CD4-positive, alpha-beta T cell treated with Interleukin-12 subunit alpha and Interleukin-12 subunit beta, for 1 hour (primary cell): ENCODE data around the gene LRRC61.
"Not testable (repeated sequence)": the region's sequence is repeated elsewhere in the genome, so short reads cannot be mapped to it uniquely, and the experiment has no call there.

Source experiments
- DNase-seq: peaks from one replicate; pipeline ENCODE4 v3.0.0-alpha.2; 2020

LRRC61 gene

DNA sequence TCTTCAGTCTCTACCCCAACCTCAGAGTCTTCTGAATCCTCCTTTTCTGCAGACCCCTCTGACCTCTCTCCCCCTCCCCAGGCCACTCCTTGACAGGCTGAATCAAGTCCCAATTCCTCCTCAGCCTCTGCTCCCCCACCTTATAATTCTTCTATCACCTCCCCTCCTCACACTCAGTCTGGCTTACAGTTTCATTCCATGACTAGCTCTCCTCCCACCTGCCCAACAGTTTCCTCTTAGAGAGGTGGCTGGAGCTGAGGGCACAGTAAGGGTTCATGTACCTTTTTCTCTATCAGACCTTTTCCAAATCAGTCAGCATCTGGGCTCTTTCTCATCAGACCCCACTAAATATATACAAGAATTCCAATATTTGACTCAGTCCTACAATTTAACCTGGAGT, 14.6 kb upstream of the LRRC61 start:
- DNase-seq, result no peak

DNA sequence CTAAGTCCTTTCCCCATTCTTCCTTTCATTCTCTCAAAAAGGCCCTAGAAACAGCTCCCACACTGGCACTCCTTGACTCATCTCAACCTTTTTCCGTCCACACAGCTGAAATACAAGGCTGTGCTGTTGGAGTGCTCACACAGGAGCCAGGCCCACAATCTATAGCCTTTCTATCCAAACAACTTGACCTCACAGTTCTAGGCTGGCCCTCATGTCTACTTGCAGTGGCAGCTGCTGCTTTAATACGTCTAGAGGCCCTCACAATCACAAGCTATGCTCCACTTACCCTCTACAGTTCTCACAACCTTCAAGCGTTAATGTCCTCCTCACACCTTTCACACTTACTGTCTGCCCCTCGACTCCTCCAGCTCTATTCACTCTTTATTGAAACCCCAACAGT, 12.0 kb upstream of the LRRC61 start:
- no peak for DNase-seq

DNA sequence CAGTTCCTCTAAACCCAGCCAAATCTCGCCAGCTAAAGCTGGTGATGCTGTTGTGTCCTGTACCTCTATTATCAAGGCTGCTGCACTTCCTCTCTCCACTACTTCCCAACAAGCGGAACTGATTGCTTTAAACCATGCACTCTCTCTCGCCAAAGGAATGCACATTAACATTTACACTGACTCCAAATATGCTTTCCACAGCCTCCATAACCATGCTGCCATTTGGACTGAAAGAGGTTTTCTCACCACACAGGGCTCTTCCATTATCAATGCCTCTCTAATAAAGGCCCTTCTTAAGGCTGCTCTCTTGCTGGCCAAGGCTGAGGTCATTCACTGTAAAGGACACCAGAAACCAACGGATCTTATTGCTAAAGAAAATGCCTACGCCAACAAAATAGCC, 11.4 kb upstream of the LRRC61 start:
- no peak for DNase-seq

DNA sequence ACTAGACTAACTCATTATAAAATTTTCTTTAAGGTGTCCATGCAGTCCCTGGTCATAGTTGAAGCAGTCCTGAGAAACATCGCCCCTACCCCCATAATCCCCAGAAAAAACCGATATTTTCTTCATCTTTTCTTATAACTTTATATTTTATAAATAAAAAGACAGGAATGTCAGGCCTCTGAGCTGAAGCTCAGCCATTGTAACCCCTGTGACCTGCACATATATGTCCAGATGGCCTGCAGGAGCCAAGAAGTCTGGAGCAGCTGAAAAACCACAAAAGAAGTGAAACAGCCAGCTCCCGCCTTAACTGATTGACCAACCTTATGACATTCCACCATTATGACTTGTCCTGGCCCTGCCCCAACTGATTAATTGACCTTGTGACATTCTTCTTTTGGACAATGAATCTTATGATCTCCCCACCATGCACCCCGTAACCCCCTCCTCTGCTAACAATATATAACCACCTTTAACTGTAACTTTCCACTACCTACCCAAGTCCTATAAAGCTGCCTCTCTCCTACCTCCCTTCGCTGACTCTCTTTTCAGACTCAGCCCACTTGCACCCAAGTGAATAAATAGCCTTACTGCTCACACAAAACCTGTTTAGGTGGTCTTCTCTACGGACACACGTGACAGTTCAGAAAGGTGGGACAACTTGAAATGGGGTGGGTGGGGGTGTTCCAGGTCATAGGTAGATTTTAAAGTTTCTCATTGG, 10.3 kb upstream of the LRRC61 start:
- not testable (repeated sequence) for DNase-seq

DNA sequence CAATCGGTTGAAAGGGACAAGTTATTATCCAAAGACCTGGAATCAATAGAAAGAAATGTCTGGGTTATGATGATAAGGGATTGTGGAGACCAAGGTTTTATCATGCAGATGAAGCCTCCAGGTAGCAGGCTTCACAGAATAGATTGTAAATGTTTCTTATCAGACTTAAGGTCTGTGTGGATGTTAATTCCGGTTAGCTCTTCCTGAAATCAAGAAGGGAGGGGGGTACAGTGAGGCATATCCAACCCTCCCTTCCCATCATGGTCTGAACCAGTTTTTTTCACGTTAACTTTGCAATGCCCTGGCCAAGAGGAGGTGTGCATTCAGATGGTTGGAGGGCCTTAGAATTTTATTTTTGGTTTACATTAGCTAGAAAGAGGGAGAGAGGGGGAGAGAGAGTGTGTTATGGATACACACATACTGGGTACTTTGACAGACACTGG, 9.8 kb upstream of the LRRC61 start:
- DNase-seq, result no peak

DNA sequence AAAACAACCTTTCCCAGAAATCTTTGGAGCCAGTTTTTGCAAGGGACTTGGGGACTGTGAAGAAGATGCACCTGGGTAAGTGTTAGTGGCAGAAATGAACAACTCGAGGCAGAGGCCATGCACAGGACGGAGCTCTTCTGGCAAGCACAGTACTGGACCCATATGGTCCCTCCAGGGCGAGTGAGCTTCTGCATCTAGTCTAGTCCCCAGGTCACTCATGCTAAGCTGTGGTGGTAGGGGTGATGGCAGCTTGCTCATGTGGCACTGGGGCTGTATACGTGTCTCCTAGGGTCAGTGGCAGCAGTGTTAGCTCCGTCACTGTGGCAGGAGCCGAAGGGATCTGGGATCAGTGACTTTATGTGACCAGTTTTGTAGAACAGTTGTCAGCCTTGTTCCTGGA, 9.3 kb upstream of the LRRC61 start:
- DNase-seq, result no peak

DNA sequence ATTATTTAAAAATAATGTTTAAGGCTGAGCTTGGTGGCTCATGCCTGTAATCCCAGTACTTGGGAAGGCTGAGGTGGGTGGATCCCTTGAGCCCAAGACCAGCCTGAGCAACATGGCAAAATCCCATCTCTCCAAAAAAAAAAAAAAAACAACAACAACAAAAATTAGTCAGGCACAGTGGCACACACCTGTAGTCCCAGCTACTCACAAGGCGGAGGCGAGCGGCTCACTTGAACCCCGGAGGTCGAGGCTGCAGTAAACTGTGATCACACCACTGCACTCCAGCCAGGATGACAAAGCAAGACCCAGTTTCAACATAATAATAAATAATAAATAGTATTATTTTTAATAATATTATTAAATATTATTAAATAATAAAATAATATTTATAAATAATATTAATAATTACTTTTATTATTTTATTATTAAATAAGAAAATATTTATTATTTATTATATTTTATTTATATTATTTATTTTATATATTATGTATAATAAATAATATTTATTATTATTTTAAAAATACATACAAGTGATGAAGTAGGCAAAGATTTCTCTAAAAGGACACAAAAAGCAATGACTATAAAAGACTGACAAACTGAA, 8.4 kb upstream of the LRRC61 start:
- DNase-seq, result no peak

DNA sequence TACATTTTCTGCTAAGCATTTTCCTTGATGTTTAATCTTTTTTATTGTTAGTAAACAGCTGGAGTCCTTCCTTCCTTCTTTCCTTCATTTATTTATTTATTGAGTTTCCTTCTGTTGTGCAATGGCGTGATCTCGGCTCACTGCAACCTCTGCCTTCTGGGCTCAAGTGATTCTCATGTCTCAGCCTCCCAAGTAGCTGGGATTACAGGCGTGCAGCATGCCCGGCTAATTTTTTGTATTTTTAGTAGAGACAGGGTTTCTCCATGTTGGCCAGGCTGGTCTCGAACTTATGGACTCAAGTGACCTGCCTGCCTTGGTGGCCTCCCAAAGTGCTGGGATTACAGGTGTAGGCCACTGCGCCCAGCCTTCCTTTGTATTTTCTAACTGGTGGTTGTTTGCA, 6.2 kb upstream of the LRRC61 start:
- not testable (repeated sequence) for DNase-seq

DNA sequence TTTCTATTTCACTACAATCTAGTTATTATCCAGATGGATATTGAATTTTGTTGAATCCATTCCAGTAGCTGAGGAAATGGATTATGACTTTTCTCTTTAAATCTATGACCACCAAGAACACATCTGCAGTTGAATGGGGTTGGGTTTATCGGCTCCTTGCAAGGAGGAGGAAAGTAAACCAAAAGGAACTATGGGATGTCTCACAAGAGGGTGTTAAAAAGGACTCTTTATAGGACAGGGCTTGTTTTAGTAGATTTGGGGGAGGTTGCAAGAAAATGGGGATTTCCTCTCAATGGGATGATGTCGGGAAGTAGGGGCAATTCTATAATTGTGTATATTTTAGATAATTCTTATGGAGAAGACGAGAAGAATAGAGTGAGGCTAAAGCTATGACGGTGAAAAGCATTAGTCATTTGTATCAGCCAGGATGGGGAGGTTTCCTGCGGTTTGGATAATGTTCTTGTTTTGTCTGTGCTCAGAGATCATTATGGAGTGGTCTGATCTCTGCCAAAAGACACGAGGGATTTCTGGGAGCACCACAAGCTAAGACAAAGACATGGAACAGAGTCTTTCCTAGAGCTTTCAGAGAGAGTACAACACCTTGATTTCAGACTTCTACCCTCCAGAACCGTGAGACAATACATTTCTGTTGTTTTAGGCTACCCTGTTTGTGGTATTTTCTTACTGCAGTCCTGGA, 5.3 kb upstream of the LRRC61 start:
- DNase-seq, result no peak

DNA sequence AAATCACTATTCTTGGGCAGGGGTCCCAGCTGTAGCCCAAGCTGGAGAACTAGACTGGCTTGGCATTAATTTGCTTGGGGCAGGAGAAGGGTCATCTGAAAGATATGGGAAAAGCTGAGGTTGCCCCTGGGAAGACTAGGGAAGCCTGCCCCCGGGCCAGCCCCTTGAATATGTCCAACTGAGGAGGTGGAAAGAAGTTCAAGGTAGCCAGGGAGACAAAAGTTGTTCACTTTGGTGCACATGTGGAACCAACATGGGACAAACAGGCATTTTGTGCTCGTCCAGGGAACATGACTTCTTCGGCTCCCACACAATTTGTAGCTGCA, 1.4 kb upstream of the LRRC61 start:
- no peak for DNase-seq

DNA sequence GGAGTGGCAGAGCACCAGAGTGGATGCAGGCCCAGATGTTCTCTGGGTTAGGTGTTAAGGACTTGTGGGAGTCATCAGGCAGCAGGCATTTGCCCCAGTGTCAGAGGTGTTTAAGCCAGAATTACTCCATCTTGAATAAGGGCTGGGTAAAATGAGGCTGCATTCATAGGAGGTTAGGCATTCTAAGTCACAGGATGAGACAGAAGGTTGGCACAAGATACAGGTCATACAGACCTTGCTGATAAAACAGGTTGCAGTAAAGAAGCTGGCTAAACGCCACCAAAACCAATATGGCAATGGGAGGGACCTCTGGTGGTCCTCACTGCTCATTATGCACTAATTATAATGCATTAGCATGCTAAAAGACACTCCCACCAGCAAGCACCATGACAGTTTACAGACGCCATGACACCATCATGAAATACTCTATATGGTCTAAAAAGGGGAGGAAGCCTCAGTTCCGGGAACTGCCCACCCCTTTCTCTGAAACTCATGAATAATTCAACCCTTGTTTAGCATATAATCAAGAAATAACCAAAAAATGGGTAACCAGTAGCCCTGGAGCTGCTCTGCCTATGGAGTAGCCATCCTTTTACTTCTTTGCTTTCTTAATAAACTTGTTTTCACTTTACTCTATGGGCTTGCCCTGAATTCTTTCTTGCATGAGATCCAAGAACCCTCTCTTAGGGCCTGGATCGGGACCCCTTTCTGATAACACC, 882 bp upstream of the LRRC61 start:
- DNase-seq, result peak; percentile 73

DNA sequence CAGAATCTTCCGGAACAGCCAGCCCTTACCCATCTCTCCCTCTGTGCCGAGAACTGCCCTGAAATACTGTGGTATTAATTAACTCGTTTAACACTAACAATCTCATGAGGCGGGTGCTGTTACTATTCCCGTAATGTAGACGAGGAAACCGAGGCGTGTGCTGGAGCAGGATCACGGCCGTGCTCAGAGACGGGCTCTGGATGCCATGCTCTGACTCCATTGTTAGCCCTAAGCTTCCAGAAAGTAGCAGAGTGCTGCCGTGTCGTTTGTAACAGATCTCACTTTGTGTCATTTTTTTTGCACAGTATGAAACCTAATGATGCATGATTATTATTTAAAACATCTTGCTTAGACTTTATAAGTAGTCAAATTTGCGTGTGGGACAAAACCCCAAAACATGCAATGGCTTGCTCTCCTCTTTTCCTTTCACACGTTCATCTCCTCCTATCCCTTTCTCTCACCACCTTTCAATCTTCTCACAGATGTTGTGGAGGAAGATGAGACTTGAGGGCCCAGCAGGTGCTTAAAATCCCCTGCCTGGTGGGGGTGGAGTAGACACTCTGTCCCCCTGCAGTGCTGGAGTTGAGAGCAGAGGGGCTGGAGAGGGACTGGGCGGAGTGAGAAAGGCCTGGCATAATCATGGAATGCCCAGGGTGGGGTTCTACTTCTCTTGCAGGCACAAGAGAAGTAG, 672 bp downstream of the LRRC61 start:
- DNase-seq, result no peak

DNA sequence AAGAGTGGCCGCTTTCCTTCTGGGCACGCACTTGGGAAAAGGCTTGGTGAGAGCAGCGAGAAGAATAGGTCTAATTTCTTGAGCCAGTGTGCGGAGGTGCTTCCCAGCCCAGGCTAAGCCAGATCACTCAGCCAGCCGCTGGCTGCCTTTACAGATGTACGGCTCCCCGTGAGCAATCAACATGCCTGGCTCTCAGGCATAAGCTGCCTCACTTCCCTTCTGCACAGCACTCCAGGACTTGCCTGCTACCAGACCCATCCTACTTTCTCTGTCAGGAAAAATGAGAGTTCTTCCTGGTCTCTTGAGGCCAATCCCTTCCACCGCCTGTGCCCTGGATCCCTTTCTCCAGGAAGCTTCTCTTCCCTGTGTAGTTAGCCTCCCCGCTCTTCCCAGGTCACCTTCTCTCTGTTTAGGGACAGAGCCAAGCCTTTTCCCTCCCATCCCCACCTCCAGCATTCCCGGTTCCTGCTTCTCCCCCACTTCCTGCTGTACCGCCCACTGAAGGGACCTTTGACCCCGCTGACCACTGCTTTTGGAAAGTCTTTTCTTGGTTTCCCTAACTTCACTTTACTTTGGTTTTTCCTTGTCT, 1.3 kb downstream of the LRRC61 start:
- DNase-seq, result no peak

DNA sequence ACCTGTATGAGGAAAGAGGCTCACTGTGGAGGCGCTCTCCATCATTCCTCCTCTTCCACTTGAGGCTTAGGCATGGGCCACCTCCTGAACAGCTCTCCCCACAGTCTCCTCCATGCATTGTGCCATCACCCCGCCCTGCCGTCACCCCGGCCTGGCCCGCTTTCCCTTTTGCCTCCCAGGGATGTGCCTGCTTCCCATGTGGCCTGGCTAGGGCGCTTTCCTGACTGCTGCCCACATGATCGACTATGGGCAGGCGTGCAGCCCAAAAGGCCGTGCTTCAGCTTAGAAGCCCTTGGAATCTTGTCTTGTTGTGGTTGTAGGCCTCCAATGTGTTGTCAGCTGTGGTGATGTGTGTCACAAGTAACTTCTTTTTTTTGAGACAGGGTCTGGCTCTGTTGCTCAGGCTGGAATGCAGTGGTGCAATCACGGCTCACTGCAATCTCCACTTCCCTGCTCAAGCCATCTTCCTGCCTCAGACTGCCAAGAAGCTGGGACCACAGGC, 2.0 kb downstream of the LRRC61 start:
- no peak for DNase-seq

DNA sequence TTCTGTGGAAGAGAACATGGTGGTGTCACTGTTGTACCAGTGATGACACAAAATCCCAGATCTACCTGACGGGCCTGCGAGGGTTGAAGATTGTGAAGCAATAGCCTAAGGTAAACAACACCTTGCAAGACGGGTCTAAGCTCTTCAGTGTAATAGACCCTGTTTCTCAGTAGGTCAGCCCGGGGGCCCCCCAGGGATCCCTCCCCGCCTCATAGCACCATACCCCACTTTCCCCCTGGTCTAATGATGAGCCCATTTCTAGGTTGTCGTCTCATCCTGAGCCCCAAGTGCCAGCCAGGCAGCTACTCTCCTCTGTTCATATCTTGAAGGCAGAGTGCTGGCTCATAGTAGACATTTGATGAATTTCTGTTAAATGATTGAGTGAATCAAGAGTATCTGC, 2.7 kb downstream of the LRRC61 start:
- DNase-seq, result no peak

DNA sequence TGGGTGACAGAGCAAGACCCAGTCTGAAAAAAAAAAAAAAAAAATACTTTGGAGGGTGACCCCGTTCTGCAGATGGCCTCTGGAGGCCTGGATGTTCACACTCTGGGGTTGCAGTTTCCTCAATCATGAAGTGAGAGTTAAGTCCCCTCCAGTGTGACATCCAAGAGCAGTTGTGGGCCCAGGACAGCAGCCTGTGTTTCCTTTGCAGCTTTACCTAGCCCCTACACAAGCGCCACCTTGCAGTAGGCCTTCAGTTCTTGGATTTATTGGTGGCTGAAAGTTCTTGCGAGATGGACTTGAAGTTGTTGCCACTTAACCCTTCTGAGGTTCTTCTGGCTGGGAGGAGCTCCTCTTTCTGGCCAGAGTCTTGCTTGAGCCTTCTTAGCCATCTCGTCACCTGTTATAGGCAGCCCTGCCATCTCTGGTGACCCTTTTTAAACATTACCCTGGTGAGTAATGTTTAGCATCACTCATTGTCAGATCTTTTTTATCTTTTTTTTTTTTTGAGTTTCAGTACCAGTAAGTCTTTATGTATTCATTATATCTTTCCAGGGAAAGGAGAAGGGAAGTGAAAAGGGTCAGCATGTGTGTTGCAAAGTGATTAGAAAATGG, 3.6 kb downstream of the LRRC61 start:
- DNase-seq, result no peak

DNA sequence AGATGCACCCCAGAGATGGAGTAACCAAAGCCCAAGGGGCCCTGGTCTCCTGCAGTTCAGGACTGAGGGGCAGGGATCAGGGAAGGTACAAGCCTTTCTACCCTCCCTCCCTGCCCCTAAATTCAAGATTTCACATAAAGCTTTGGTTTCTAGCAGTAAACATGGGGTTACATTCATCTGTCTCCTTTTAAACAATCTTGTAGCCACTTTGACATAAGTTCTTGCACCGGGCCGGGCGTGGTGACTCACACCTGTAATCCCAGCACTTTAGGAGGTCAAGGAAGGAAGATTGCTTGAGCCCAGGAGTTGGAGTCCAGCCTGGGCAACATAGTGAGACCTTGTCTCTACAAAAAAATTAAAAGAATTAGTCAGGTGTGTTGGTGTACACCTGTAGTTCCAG, 4.2 kb downstream of the LRRC61 start:
- no peak for DNase-seq

DNA sequence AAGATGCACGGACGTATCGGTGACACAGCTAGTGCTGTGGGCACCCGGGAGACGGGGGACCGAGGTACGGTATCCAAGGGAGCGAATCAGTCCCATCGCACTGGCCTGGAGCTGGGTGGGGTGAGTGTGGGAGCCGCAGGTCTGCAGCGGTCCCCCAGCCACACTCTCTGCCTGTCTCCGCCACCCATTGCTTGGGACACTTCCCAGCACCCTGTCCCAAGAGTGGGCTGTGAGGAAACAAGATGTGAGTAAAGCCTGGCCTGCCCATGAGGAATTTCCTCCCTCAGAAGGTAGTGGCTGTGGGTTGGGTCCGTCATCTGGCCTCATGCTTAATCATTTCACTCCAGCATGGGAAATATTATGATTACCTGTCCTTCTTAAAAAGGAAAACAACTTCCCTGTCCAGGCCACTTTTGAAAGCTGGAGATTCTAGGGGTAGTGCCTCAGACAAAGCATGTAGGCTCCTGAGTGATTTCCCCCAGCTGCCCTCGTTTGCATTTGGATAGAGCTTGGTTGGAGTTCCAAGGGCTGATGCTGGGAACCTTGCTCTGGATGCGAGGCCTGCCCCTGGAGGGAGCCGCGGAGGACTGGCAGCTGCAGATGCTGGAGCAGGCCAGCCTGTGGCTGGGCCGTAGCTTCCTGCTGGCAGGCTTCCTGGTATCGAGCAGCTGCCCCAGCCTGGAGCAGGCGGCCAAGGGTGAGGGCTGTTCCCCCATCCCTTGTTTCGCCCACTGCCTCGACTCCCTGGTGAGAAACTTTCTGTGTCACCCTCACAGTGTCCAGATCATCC, 6.4 kb downstream of the LRRC61 start:
- DNase-seq, result no peak

DNA sequence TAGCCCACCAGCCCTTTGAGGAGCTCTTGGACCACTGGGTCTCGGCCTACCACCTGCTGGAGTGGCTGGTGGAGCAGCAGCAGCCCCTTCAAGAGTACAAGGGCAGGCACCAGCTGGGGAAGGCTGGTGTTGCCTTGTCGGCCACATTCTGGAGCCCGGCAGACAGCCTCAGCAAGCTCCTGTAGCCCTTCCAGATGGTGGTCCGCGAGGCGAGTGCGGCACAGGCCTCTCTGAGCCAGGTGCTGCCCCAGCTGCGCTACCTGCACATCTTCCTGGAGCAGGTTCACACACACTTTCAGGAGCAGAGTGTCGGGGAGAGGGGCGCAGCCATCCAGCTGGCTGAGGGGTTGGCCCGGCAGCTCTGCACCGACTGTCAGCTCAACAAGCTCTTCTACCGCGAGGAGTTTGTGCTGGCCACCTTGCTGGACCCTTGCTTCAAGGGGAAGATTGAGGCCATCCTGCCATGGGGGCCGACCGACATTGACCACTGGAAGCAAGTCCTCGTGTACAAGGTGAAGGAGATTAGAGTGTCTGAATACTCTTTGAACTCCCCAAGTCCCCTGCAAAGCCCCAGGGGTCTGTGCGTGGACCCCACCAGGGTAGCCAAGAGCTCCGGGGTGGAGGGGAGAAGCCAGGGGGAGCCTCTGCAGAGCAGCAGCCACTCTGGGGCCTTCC, 7.2 kb downstream of the LRRC61 start:
- DNase-seq, result no peak

DNA sequence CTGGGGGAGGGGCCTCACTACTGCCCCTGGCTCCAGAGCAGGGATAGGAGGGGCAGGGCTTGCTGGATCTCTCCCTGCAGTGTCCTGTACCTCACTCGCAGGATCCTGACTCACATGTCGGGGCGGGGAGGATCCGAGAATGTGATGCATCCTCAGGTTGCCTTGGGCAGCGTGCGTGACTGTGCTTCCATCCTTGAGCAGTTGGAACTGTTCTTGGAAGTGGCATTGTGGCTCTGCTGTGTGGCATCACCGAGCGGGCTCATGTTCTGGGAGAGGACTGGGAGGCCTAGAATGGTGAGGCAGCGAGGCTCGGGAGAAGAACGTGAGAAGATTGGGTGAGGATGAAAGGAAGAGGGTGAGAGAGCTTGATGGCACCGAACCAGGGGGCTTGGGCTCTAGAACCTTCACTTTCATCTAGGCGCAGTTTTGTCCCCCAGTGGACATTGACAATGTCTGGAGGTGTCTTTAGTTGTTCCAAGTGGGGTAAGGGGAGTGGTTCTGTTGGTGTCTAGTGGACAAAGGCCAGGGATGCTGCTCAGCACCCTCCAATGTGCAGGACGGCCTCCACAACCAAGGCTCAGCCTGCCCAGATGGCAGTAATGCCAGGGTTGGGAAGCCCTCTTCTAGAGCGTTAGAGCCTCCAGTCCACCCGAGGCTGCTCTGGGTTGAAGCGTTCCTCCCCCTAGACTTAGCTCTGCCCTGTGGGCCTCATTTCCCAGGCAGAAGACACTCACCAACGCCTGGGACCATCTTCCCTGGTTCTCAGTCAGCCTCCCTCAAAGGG, 9.9 kb downstream of the LRRC61 start:
- no peak for DNase-seq
